ENCODE measurements around the gene MOK. TPM values are rescaled to one million over a fixed set of nuclear protein-coding genes. Genes with fewer than 3 reads are reported as not detected.

The MOK gene
- polyA plus RNA-seq, 12 donors: 6.7 to 21.7 (median 8.1) TPM; not detected in 1

DNA sequence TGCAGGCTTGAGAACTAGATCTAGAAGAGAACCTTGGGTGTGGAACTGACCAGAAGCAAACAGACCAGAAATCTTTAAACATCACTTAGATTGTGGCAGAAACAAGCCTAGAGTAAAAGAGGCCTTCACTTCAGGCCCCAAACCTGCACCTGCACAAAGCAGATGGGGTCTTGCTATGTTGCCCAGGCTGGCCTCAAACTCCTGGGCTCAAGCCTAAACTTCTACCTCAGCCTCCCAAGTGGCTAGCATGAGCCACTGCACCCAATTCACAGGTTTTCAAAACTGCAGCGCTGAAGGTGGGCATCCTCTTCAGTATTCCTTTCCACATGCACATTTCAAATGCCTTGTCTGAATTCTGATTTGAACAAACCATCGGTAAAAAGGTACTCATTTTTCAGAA lies 19.9 kb downstream of the MOK start:
- DNase-seq: no peak

GRCh38 chr14:102283631-102284129 lies 21.3 kb downstream of the MOK start:
- DNase-seq: no peak

DNA sequence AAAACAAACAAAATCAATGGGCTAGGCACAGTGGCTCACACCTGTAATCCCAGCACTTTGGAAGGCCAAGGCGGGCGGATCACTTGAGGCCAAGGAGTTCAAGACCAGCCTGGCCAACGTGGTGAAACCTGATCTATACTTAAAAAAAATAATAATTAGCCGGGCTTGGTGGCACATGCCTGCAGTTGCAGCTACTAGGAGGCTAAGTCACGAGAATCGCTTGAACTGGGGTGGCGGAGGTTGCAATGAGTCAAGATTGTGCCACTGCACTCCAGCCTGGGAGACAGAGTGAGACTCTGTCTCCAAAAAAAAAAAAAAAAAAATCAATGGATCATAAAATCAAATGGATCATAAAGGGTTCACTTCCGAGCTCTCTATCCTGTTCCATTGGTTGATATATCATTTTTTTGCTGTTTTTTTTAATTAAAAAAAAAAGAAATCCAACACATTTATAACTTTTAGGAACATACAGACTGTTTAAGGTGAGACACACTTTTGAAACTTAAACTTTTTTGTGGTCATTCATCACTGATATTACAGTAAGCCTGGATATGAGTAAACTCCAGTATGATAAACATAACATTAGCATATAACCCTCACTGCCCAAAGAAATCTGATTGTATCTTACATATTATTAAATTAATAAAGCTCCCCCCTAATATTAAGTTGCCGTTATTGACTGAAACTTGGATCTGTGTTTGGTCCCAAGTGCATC lies 22.1 kb downstream of the MOK start:
- DNase-seq: no peak

- no peak for DNase-seq
Observed at GRCh38 chr14:102280376-102280962, 24.5 kb downstream of the MOK start.

GRCh38 chr14:102279688-102280348 lies 25.1 kb downstream of the MOK start:
- no peak for DNase-seq

- DNase-seq: no peak
Observed at GRCh38 chr14:102279282-102279681, 25.7 kb downstream of the MOK start.

DNA sequence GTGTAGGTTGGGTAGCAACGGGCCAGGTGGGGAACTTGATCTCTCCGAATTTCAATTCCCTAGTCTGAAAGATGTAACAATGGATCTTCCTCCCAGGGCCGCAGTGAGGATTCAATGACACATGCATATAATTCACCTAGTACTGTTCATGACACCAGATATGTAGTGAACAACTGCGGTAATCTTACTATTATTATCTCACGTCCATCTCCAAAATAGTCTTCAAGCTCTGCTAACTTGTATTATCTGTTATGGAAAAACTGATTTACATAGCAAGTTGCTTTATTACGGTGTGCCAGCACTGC lies 26.4 kb downstream of the MOK start:
- no peak for DNase-seq

- DNase-seq: no peak
Observed at GRCh38 chr14:102277874-102278630, 26.9 kb downstream of the MOK start.

GRCh38 chr14:102275866-102276265 lies 29.1 kb downstream of the MOK start:
- no peak for DNase-seq

DNA sequence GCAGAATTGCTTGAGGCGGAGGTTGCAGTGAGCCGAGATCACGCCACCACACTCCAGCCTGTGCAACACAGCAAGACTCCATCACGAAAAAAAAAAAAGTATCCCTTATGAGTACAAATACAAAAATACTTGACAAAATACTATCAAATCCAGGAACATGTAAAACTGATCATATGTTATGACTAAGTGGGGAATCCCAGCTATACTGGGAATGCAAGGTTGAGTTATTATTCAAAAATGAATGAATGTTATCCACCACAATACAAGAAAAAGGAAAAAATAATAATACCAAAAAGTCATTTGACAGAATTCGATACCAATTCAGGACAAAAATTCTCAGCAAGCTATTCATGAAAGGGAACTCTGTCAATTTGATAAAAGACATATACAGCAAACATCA lies 32.6 kb downstream of the MOK start:
- DNase-seq: no peak

- no peak for DNase-seq
Observed at GRCh38 chr14:102264775-102265174, 40.2 kb downstream of the MOK start.

DNA sequence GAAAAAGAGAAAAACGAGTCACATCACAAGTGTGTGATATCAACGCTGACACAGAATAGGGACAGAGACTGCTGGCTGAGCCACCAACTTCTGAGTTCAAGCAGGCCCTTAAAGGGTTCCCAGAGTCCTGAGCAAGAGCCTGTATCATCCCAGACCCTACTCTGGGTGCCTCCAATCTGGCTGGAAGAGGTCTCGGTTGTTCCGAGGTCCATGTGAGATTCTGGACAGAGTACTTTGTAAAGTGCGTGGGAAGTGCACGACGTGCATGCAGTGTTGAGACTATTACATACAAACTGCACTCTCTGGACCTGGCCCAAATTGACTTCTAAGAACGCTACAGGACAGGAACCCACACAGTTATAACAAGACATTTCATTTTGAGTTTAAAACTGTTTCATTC lies 40.6 kb downstream of the MOK start:
- DNase-seq: no peak

- no peak for DNase-seq
Observed at GRCh38 chr14:102262929-102263462, 42.0 kb downstream of the MOK start.

DNA sequence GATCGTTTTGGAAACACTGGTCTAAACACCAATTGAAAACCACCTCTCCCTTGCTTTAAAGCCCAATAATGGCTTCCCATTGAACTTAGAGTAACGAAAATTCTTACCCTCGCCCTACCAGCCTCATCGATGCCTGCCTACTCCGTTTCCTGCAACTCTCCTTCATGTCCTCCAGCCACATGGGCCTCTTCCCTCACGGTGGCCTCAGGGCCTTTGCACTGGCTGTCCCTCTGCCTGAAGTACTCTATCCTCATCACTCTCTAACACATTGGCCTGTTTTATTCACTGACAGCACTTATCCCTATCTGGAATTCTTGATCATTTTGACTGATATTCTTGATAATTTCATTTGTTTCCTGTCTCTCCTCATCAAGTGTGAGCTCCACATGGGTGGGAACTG lies 46.8 kb downstream of the MOK start:
- DNase-seq: no peak

DNA sequence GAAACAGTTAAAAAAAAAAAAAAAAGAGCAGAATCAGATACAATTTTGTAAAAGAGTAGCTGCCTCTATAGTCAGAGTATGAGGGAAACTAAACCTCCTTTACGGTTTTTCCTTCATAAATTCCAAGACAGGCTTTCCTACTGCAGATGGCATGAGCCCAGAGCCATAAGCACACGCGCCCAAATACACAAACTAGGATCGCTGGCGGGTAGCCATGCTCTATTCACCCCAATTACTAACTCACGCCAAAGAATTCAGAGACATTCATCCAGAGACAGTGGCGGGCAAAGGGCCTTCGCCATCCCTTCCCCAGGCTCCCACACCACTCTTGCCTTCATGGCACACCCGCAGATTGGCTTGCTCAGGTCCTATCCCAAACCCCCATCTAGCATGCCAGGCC lies 48.2 kb downstream of the MOK start:
- no peak for DNase-seq

DNA sequence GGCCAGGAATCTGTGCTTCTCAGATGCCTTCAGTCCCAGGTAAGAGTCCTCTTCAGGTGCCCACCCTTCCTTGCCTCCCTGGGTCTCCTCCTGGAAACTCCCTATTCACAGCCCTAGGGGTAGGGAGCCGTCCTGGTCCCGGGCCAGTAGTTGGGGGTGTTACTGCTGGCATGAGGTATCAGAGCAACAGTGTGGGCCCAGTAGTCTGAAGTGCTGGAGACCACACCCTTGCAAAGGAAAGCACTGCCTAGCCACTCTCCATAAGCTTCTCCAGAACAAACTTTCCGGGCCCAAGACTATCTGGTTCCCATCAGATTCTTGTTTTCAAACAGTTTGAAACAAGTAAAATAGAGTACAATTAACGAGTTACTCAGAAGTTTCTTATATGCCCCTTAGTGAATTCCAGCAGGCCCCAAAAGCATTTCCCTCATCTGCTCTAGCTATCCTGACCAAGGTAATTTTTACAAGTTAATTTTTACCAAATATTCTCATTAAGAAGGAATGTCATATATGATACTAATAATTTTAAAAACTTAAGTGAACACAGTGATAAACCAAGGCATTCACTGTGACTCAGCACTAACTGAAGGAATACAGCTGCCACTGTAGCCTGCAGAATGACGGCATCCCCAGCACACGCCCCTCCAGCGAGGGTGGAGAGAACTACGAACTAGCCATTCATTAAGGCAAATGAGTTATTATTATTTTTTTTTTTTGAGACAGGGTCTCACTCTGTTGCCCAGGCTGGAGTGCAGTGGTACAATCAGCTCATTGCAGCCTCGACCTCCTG lies 49.4 kb downstream of the MOK start:
- no peak for DNase-seq

DNA sequence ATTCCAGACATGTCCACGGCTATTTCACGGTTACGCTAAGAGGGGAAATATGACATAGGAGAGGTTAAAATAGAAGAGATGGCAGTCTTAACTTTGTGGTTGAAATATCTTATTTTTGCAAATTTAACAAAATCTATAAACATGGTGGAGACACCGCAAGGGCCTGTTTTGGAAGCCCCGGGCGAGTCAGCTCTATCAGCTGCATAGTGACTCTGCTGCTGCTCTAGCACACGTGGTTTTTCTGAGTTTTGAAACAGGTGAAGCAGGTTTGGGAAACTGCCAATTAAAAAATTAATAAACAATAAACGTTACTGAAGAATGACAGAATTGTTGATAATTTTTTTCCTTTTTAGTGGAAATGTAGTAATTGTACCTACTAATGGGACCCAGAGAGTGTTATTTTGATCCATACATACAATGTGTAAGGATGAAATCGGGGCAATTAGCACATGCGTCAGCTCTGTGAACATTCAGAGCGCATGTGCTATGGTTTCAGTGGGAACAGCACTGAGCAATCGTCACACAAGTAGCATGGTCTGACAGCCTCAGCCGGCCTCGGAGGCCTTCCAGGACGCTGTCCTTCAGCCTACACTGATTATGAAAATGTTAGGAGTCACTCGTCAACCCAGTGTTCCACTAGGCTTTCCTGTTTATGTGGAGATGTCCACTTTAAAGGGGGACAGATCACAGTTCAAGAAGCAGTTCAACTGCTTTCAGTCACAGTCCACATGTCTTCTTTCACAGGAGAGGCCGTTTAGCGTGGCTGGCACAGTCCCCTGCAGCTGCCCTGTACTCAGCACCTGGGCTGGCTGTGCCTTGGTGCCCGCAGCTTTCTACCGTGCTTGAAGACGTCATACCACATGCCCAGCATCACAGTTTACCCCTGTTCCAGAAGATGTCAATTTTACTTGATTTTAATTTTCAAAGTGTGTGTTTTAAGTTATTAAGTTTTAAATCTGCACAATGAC lies 51.8 kb downstream of the MOK start:
- DNase-seq: no peak

DNA sequence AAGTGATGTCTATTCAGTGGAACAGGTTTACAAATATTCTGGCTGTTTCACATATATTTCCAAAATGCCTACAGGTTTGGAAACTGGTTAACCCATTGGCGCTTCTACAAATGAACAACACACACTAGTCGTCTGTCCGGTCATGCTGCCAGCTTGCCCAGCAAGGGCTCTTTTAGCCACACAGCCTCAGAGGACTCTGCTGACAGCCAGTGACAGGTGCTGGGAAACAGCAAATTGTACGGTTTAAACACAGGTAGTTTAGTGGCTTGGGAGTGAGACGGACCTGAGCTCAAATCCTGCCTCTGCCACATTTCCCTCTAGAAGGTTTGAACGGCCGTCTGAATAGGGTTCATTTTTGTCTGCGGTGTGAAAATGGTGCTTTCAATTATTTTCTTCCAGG lies 53.8 kb downstream of the MOK start:
- no peak for DNase-seq

DNA sequence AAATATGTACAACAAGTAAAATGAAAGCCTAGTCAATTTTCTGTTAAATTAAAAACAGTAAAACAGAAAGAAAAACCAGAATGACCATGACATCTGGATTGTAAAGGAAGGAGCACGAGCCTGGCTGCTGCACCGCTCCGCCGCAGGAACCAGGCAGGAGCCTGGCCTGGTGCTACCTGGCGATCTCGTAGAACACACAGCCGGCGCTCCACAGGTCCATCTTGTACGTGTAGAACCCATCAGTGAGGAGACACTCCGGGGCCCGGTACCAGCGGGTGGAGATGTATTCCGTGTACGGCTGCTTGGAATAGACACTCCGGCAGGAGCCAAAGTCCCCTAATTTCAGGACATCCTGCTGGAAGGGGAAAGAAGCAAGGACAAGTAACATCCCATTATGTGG lies 54.3 kb downstream of the MOK start:
- DNase-seq: no peak

DNA sequence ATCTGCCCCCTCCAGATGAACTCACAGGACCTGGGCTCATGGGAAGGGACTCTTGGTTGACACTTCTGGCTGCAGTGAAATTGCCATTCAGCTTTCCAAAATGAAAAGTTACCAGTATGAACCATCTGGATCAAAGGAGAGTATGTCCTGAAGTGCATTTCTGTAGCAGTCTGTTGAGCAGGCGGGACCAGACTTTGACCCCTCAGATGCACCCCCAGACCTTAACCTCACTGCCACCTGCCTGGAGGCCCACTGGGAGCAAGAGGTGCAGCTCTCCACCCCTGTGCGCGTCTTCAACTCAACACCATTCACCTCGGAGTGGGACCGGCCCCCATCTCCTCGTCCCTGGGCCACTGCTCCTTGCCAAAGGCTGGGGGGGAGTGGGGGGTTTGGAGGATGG lies 55.0 kb downstream of the MOK start:
- DNase-seq: no peak
